ENCODE data around the gene LHFPL3. TPM values are rescaled to one million over a fixed set of nuclear protein-coding genes. Genes with fewer than 3 reads are reported as not detected.

The LHFPL3 gene
- total RNA-seq, 1 experiment from 2014 or later = not detected

- Histone ChIP-seq H4K20me1 (ENCODE audit: control insufficient read depth, insufficient read depth, insufficient read length) (no peaks in the 10 kb centered on the region), H2BK12ac (ENCODE audit: insufficient read length, low read depth, low read length) (no peak overlapping the region), H3K23me2 (ENCODE audit: insufficient read length, low read depth, low read length, poor library complexity, severe bottlenecking) (no peaks in the 10 kb centered on the region), H2BK20ac (ENCODE audit: low read depth, low read length, poor library complexity, severe bottlenecking) (no peak overlapping the region), H2AFZ (ENCODE audit: low read length) (no peak overlapping the region), H3K9me3 (ENCODE audit: control insufficient read depth, low read depth, low read length) (no peaks in the 10 kb centered on the region), H3K56ac (ENCODE audit: insufficient read length, low read depth, low read length) (no peak overlapping the region), H2AK5ac (ENCODE audit: insufficient read length, low read length) (no peak overlapping the region), H3K18ac (ENCODE audit: insufficient read length, low read depth, low read length) (no peak overlapping the region), H2BK120ac (ENCODE audit: low read depth, low read length, poor library complexity, severe bottlenecking) (no peak overlapping the region), H3K27ac (ENCODE audit: insufficient read length, low read depth, low read length) (no peak overlapping the region), H4K91ac (ENCODE audit: insufficient read length, low read depth, low read length) (no peak overlapping the region), H4K5ac (ENCODE audit: insufficient read length, low read depth, low read length) (no peak overlapping the region), H2BK15ac (ENCODE audit: low read depth, low read length) (no peak overlapping the region), H3K23ac (ENCODE audit: insufficient read length, low read depth, low read length) (no peak overlapping the region), H3K4me1 (ENCODE audit: insufficient read depth, low read length) (no peaks in the 10 kb centered on the region), H4K8ac (replicated peaks; ENCODE audit: insufficient read length, low read depth, low read length) (no peak overlapping the region), H3K9ac (ENCODE audit: extremely low read depth, insufficient read length, low read length) (no peak overlapping the region), H2BK5ac (ENCODE audit: insufficient read length, low read length) (no peak overlapping the region), H3K4me2 (ENCODE audit: insufficient read depth, insufficient read length, low read length) (no peak overlapping the region), H3K14ac (ENCODE audit: insufficient read depth, low read length) (no peak overlapping the region), H3T11ph (ENCODE audit: low read length) (no peak overlapping the region), H3K4ac (ENCODE audit: low read depth, low read length) (no peak overlapping the region), H3K79me1 (ENCODE audit: insufficient read depth, low read depth, low read length, poor library complexity, severe bottlenecking) (no peaks in the 10 kb centered on the region), H3K27me3 (ENCODE audit: insufficient read depth, low read length) (no peaks in the 10 kb centered on the region), H3K79me2 (ENCODE audit: insufficient read depth, low read length) (no peaks in the 10 kb centered on the region)
- Mint-ChIP-seq H3K9me3 (no peaks in the 10 kb centered on the region), H3K27me3 (ENCODE audit: low read depth) (no peaks in the 10 kb centered on the region), H3K36me3 (ENCODE audit: insufficient read depth in 1 of 3, low read depth in 3 of 3) (no peaks in the 10 kb centered on the region), H3K27ac (no peak overlapping the region), H3K4me1 (peaks cover 37 to 47% of the 10 kb centered on the region in 2 experiments), H3K4me3 (no peak overlapping the region)
- no CpG with 5 or more reads among the region's 6 CpGs for WGBS (ENCODE audit: extremely low coverage, insufficient read length, low lambda C conversion rate)
- no peak for TF ChIP-seq CTCF (conservative IDR thresholded peaks at IDR 0.05)
- DNase-seq = no peak
These were observed 490.8 kb downstream of the LHFPL3 start for GRCh38 chr7:104818961-104819880.
